Testis (tissue), 2 donors: ENCODE data around the gene KLHL29.

Experiments used
- CTCF ChIP-seq, 3 experiments: fragments of 450-650 bp in 2 of 3; fragments of 200-600 bp in 1 of 3; sonication (generic) in 1 of 3; IDR thresholded peaks; one replicate each; pipeline ENCODE4 v1.5.1; 2016 to 2019; ENCODE audit warnings: antibody characterized with exemption in 3 of 3, mild to moderate bottlenecking in 2 of 3, moderate library complexity in 1 of 3
- POLR2A ChIP-seq: fragments of 450-650 bp; IDR thresholded peaks from one replicate; pipeline ENCODE4 v1.6.1; 2017; ENCODE audit warnings: antibody characterized with exemption, mild to moderate bottlenecking, moderate library complexity

- TF ChIP-seq CTCF (IDR thresholded peaks at IDR 0.05) (no peak), POLR2A (no peak)
Measured at GRCh38 chr2:23430263-23430662, 45.3 kb downstream of the KLHL29 start.
